NK-92 (cell line): ENCODE results near the gene PTF1A.
"Not testable (repeated sequence)": the region's sequence is repeated elsewhere in the genome, so short reads cannot be mapped to it uniquely, and the experiment has no call there.

Experiments
- DNase-seq: peaks from one replicate; lab custom pipeline; 2025; ENCODE audit not compliant: unreplicated experiment; lab: John Stamatoyannopoulos, UW

The PTF1A gene

GRCh38 chr10:23202779-23203178 lies 10.7 kb downstream of the PTF1A start:
- no peak for DNase-seq

- DNase-seq, result no peak
Observed at GRCh38 chr10:23203369-23204325, 11.5 kb downstream of the PTF1A start.

GRCh38 chr10:23204773-23205172 lies 12.7 kb downstream of the PTF1A start:
- no peak for DNase-seq

GRCh38 chr10:23205972-23206642 lies 14.0 kb downstream of the PTF1A start:
- DNase-seq, result no peak

GRCh38 chr10:23217471-23217870 lies 25.4 kb downstream of the PTF1A start:
- no peak for DNase-seq

GRCh38 chr10:23230582-23230981 lies 38.5 kb downstream of the PTF1A start:
- DNase-seq, result no peak

GRCh38 chr10:23238015-23238414 lies 45.9 kb downstream of the PTF1A start:
- DNase-seq, result no peak

GRCh38 chr10:23241779-23242178 lies 49.7 kb downstream of the PTF1A start:
- DNase-seq, result not testable (repeated sequence)
